ENCODE results near the gene LRTM2.

Gene LRTM2

DNA sequence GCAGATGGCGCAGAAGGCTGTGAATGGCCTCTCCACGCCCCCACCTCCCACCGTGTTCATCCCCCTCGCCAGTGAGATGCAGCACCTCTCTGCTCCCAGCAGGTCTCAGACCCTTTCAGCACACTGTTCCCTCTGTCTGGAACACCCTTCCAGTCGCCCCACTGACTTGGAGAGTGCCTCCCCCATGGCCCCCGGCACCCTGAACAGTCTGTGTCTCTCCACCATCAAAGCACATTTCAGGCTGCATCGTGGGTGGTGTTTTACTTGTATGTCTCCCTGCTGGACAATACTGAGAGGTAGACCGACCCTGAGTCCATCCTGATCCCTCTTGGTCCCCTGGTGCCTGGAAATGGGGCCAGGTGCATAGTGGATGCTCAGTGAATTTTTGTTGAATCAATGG is 63.1 kb downstream of the LRTM2 start:
- TF ChIP-seq, protein P1, sequence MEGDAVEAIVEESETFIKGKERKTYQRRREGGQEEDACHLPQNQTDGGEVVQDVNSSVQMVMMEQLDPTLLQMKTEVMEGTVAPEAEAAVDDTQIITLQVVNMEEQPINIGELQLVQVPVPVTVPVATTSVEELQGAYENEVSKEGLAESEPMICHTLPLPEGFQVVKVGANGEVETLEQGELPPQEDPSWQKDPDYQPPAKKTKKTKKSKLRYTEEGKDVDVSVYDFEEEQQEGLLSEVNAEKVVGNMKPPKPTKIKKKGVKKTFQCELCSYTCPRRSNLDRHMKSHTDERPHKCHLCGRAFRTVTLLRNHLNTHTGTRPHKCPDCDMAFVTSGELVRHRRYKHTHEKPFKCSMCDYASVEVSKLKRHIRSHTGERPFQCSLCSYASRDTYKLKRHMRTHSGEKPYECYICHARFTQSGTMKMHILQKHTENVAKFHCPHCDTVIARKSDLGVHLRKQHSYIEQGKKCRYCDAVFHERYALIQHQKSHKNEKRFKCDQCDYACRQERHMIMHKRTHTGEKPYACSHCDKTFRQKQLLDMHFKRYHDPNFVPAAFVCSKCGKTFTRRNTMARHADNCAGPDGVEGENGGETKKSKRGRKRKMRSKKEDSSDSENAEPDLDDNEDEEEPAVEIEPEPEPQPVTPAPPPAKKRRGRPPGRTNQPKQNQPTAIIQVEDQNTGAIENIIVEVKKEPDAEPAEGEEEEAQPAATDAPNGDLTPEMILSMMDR (IDR thresholded peaks at IDR 0.05), result no peak
- H3K27ac ChIP-seq, result no peak overlapping the region
- no peaks in the 10 kb centered on the region for H3K9me3 ChIP-seq
- no peak overlapping the region for H3K4me3 ChIP-seq (ENCODE audit: low read depth in 1 of 2, low read length in 1 of 2)
- H3K4me1 ChIP-seq (ENCODE audit: control insufficient read depth in 1 of 2, insufficient read depth in 1 of 2, low read depth in 1 of 2, low read length in 1 of 2), result no peaks in the 10 kb centered on the region
- peaks cover 4% of the 10 kb centered on the region for H3K27me3 ChIP-seq
- no peaks in the 10 kb centered on the region for H3K36me3 ChIP-seq

DNA sequence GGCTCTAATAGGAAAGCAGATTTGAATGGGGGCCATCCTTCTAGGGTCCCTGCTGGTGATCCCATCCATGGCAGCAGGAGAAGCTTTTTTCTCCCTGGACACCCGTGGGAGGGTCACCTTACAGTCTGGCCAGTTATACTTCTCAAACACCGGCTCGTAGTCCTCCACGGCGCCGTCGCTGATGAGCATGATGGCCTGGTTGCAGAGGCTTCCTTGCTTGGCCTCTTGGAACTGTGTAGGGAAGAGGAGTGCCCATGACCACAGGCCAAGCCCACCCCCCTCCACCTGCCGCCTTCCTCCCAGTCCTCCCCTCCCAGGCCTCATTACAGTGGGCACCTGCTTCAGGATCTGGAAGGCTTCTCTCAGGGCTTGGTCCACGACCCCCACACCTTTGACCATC is 64.3 kb downstream of the LRTM2 start:
- Histone ChIP-seq H3K27me3 (peaks cover 4% of the 10 kb centered on the region), H3K4me3 (ENCODE audit: low read depth in 1 of 2, low read length in 1 of 2) (no peak overlapping the region), H3K4me1 (ENCODE audit: control insufficient read depth in 1 of 2, insufficient read depth in 1 of 2, low read depth in 1 of 2, low read length in 1 of 2) (no peaks in the 10 kb centered on the region), H3K9me3 (no peaks in the 10 kb centered on the region), H3K36me3 (no peaks in the 10 kb centered on the region), H3K27ac (no peak overlapping the region)
- TF ChIP-seq, protein P1 (IDR thresholded peaks at IDR 0.05), result no peak

DNA sequence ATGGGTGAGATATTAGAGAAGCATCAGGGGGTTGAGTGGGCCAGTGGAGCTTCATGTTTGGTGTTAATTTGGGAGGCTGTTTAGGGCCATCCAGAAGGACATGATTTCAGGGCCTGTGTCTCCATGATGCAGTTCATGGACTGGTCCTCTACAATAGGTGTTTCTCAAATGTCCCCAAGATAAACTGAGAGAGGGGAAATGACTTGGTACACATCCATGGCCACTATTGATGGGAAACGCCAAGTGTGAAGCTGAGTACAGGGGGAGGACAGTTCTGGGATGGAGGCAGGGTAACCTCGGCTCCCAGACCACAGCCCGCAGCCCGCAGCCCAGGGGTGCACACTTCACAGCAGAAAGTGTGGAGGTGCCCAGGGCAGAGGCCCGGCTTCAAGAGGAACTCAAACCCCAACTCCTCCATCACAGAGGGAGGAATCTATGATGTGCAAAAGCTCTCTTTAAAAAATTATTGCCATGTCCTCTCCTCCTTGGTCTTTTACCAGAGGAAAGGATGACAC is 64.8 kb downstream of the LRTM2 start:
- H3K4me3 ChIP-seq (ENCODE audit: low read depth in 1 of 2, low read length in 1 of 2), result no peak overlapping the region
- H3K27ac ChIP-seq, result no peak overlapping the region
- TF ChIP-seq, protein P1 (IDR thresholded peaks at IDR 0.05), result no peak
- no peaks in the 10 kb centered on the region for H3K36me3 ChIP-seq
- H3K4me1 ChIP-seq (ENCODE audit: control insufficient read depth in 1 of 2, insufficient read depth in 1 of 2, low read depth in 1 of 2, low read length in 1 of 2), result no peaks in the 10 kb centered on the region
- no peaks in the 10 kb centered on the region for H3K9me3 ChIP-seq
- H3K27me3 ChIP-seq, result peaks cover 4% of the 10 kb centered on the region

DNA sequence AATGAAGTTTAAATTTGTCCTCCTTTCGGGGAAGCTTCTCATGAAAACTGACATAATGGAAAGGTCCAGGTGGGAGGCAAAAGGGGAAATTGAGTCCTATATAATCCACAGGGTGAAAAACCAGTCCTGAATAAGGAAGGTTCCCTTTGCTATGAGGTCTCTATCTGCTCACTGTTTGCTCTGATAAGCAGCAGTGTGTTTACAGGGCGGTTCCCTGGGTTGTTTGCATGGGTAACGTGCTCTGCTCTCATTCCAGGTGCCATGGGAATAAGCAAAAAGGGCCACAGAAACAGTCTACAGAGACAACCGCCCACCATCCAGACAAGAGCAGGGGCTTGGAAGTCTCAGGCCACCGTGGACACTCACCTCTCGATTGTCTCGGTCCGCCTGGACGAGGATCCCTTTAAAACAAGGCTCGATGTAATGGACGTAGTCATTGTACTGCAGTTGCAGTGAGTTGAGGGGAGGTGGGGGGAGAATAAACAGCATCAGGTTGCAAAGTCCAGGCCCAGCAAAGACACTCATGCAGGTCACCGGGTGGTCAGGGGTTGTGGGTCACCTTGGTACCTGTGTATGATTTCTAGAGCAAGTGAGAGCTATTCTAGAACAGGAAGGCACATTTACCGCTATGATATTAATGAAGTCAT is 65.4 kb downstream of the LRTM2 start:
- no peaks in the 10 kb centered on the region for H3K36me3 ChIP-seq
- no peak overlapping the region for H3K4me3 ChIP-seq (ENCODE audit: low read depth in 1 of 2, low read length in 1 of 2)
- no peaks in the 10 kb centered on the region for H3K9me3 ChIP-seq
- H3K27ac ChIP-seq, result no peak overlapping the region
- TF ChIP-seq, protein P1 (IDR thresholded peaks at IDR 0.05), result no peak
- no peaks in the 10 kb centered on the region for H3K4me1 ChIP-seq (ENCODE audit: control insufficient read depth in 1 of 2, insufficient read depth in 1 of 2, low read depth in 1 of 2, low read length in 1 of 2)
- peaks cover 4% of the 10 kb centered on the region for H3K27me3 ChIP-seq
